ENCODE measurements around the gene BIRC5. TPM values are rescaled to one million over a fixed set of nuclear protein-coding genes. Genes with fewer than 3 reads are reported as not detected.

The BIRC5 gene
- total RNA-seq, 3 donors from 2014 or later (not counting 1 experiment from before 2014, with no cell fraction given) = 0.73 to 1.9 (median 1.2) TPM

GRCh38 chr17:78264590-78264989 lies 50.5 kb downstream of the BIRC5 start:
- H3K4me1 ChIP-seq (ENCODE audit: control insufficient read depth, insufficient read depth, low read length) = peaks cover 19% of the 10 kb centered on the region
- WGBS (ENCODE audit: insufficient coverage) = 100% methylated on average over 2 of the region's 5 CpGs
- peaks cover 4 to 5% of the 10 kb centered on the region in 2 donors for H3K4me1 Mint-ChIP-seq
- no peaks in the 10 kb centered on the region for H3K36me3 ChIP-seq (ENCODE audit: control insufficient read depth, insufficient read depth, low read length)
- intact Hi-C loops (cut with micrococcal nuclease) = no loop called here
- ATAC-seq (no peak), DNase-seq (no peak)
- TF ChIP-seq CTCF (IDR thresholded peaks at IDR 0.05) = no peak
- H3K4me3 ChIP-seq (ENCODE audit: low read length) = no peak overlapping the region
- peaks cover 0 to 3% of the 10 kb centered on the region in 2 donors for H3K27me3 Mint-ChIP-seq (ENCODE audit: low read depth in 2 of 2)
- no peak overlapping the region for H3K27ac ChIP-seq (ENCODE audit: low read length)
- no peaks in the 10 kb centered on the region for H3K36me3 Mint-ChIP-seq
- H3K27me3 ChIP-seq (ENCODE audit: control insufficient read depth, insufficient read depth, low read length) = no peaks in the 10 kb centered on the region
- no peaks in the 10 kb centered on the region for H3K9me3 ChIP-seq (ENCODE audit: control insufficient read depth, insufficient read depth, low read length)
- H3K9me3 Mint-ChIP-seq = no peaks in the 10 kb centered on the region
- H3K27ac Mint-ChIP-seq = no peak overlapping the region
- no peak overlapping the region for H3K4me3 Mint-ChIP-seq

GRCh38 chr17:78265121-78265520 lies 51.1 kb downstream of the BIRC5 start:
- intact Hi-C loops (cut with micrococcal nuclease) = no loop called here
- Histone ChIP-seq H3K4me1 (ENCODE audit: control insufficient read depth, insufficient read depth, low read length) (peaks cover 19% of the 10 kb centered on the region), H3K27me3 (ENCODE audit: control insufficient read depth, insufficient read depth, low read length) (no peaks in the 10 kb centered on the region), H3K27ac (ENCODE audit: low read length) (no peak overlapping the region), H3K36me3 (ENCODE audit: control insufficient read depth, insufficient read depth, low read length) (no peaks in the 10 kb centered on the region), H3K4me3 (ENCODE audit: low read length) (no peak overlapping the region), H3K9me3 (ENCODE audit: control insufficient read depth, insufficient read depth, low read length) (no peaks in the 10 kb centered on the region)
- no peak for DNase-seq
- TF ChIP-seq CTCF (IDR thresholded peaks at IDR 0.05) = no peak
- Mint-ChIP-seq H3K9me3 (no peaks in the 10 kb centered on the region), H3K4me3 (no peak overlapping the region), H3K36me3 (no peaks in the 10 kb centered on the region), H3K27me3 (ENCODE audit: low read depth in 2 of 2) (no peaks in the 10 kb centered on the region), H3K4me1 (peaks cover 4 to 5% of the 10 kb centered on the region in 2 donors), H3K27ac (no peak overlapping the region)
- no peak for ATAC-seq
- 98% methylated on average over 10 of the region's 10 CpGs for WGBS (ENCODE audit: insufficient coverage)

GRCh38 chr17:78266231-78266631 lies 52.2 kb downstream of the BIRC5 start:
- Histone ChIP-seq H3K27ac (ENCODE audit: low read length) (no peak overlapping the region), H3K4me3 (ENCODE audit: low read length) (no peak overlapping the region), H3K4me1 (ENCODE audit: control insufficient read depth, insufficient read depth, low read length) (peaks cover 19% of the 10 kb centered on the region), H3K9me3 (ENCODE audit: control insufficient read depth, insufficient read depth, low read length) (no peaks in the 10 kb centered on the region), H3K27me3 (ENCODE audit: control insufficient read depth, insufficient read depth, low read length) (no peaks in the 10 kb centered on the region), H3K36me3 (ENCODE audit: control insufficient read depth, insufficient read depth, low read length) (no peaks in the 10 kb centered on the region)
- Mint-ChIP-seq H3K9me3 (no peaks in the 10 kb centered on the region), H3K27me3 (ENCODE audit: low read depth in 2 of 2) (peaks cover 0 to 2% of the 10 kb centered on the region in 2 donors), H3K27ac (no peak overlapping the region), H3K4me3 (no peak overlapping the region), H3K4me1 (peaks cover 4 to 5% of the 10 kb centered on the region in 2 donors), H3K36me3 (no peaks in the 10 kb centered on the region)
- ATAC-seq (no peak), DNase-seq (no peak)
- TF ChIP-seq CTCF (IDR thresholded peaks at IDR 0.05) = no peak
- intact Hi-C loops (cut with micrococcal nuclease) = no loop called here
- WGBS (ENCODE audit: insufficient coverage) = 90% methylated on average over 6 of the region's 6 CpGs

- no peaks in the 10 kb centered on the region for H3K9me3 ChIP-seq (ENCODE audit: control insufficient read depth, insufficient read depth, low read length)
- H3K4me1 ChIP-seq (ENCODE audit: control insufficient read depth, insufficient read depth, low read length) = peaks cover 19% of the 10 kb centered on the region
- no peak overlapping the region for H3K4me3 Mint-ChIP-seq
- peaks cover 0 to 8% of the 10 kb centered on the region in 2 donors for H3K27me3 Mint-ChIP-seq (ENCODE audit: low read depth in 2 of 2)
- no peaks in the 10 kb centered on the region for H3K36me3 ChIP-seq (ENCODE audit: control insufficient read depth, insufficient read depth, low read length)
- no peaks in the 10 kb centered on the region for H3K27me3 ChIP-seq (ENCODE audit: control insufficient read depth, insufficient read depth, low read length)
- intact Hi-C loops (cut with micrococcal nuclease) = no loop called here
- no peak overlapping the region for H3K27ac ChIP-seq (ENCODE audit: low read length)
- ATAC-seq = no peak
- WGBS (ENCODE audit: insufficient coverage) = 92% methylated on average over 9 of the region's 9 CpGs
- no peak for TF ChIP-seq CTCF (IDR thresholded peaks at IDR 0.05)
- H3K27ac Mint-ChIP-seq = no peak overlapping the region
- DNase-seq = no peak
- H3K4me3 ChIP-seq (ENCODE audit: low read length) = no peak overlapping the region
- no peaks in the 10 kb centered on the region for H3K9me3 Mint-ChIP-seq
- H3K4me1 Mint-ChIP-seq = peaks cover 4 to 6% of the 10 kb centered on the region in 2 donors
- H3K36me3 Mint-ChIP-seq = no peaks in the 10 kb centered on the region
Measured at GRCh38 chr17:78266771-78267170, 52.7 kb downstream of the BIRC5 start.
